HG03280 (cell line): ENCODE results near the gene RBM10.

Source experiments
- ATAC-seq: cut with Tn5 transposase; IDR thresholded peaks from one replicate; pipeline ENCODE4 v1.9.1; 2021; ENCODE audit warnings: mild to moderate bottlenecking, moderate library complexity; ENCODE audit not compliant: unreplicated experiment

The RBM10 gene

DNA sequence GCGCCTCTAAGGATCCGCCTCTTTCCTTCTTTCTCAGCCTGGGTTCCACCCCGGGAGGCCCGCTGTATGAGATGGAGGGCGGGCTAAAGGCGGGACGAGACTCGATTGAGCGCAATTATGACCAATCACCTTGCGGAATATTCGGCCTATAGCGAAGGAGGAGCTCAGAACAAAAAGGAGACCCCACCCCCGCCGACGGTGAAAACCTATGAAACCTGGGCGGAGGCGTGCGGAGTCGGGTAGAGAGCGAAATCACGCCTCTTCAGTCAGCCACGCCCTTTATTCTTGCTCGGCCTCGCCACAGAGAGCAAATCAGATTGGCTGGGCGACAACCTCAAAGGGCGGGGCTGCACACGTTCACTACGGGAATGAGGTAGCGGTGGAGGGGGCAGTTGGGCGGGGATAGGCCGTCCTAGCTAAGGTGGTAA lies 72.8 kb downstream of the RBM10 start:
- peak; percentile 83 for ATAC-seq

DNA sequence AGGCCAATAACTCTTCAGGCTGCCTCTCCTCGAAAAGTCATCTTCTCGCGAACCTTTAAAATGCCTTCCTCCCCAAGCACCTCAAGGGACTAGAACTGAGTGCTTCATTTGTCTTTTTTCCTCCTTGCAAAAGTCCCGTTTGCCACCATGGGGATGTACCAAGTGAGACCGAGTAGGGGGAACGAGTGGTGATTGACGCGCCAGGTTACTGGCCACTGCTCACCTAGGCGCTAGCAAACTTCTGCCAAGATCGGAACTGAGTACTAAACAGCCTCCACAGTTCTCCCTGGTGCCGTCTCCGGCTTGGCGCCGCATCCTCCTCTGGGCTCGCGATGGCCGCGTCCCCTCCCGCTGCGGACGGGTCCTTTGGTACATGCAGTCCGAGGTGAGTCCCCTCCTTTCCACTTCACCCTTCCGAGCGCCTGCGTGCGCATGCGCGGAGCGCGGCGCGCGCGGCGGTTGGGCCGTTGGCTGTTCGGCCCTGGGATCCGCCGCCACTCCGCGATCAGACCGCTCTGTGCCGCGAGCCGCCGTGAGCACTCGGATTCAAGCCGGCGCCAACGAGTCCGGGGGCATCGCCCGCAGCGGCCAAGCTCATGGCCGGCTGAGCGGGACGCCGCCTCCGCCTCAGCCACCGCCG lies 73.4 kb downstream of the RBM10 start, which contains the start of gene CDK16:
CDK16 (plus strand) TSS at position 402 of the 640 bp plus-strand sequence. CDS start 4,877 bp downstream, outside the sequence.
- ATAC-seq, result peak; percentile 46

DNA sequence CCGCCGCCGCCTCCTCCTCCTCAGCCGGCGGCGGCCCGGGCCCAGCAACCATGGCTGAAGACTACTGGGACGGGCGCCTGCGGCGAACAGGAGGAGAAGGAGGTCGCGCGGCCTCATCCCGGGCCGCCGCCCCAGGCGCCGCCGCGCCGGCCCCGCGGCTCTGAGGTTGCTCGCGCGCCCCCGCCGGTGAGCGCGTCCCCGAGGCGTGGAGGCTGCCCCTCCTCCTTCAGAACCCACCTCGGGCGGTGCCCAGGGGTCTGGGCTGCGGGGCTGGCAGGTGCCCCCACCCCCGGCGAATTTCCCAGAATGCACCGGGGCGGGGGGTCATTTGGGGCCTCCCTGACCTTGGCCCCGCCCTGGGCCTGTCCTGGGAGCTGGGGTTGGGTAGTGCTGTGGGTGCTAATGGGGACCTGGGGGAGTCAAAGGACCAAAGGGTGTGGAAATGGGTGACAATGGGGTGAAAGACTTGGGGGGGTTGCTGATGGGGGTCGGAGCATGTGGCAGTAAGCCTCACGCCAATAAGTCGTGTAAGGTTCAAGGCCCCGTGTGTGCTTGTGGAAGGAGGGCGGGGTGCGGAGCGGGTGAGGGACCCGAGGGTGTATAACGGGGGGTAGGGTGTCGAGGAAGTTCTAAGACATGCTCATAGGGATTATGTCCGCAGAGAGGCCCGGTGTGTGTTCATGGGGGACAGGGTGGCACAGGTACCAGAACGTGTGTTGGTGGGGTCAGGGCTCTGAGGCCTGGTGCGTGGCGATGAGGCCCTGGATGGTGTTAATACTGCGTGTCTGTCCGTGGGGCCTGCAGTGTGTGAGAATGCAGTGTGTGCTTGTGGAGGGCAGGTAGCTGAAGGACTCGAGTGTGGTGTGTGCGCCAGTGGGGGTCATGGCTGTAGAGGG lies 74.1 kb downstream of the RBM10 start:
- no peak for ATAC-seq

DNA sequence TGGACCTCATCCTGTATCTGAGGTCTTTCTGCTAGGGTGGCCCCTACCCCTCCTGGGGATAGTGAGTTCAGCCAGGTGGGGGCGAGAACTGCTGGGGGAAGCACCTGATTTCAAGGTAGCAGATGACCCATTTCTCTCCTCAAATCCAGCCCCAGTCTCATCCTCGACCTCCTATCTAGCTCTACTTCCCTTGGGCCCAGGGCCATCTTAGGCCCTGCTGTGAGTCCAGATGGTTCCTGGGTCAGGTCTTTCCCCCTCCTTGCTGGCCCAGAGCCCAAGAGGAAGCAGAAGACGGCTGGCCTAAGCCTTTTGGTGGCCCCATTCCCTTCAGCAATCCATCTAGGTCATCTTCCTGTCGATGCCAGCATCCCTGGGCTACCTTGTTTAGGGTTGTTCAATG lies 76.7 kb downstream of the RBM10 start:
- no peak for ATAC-seq

DNA sequence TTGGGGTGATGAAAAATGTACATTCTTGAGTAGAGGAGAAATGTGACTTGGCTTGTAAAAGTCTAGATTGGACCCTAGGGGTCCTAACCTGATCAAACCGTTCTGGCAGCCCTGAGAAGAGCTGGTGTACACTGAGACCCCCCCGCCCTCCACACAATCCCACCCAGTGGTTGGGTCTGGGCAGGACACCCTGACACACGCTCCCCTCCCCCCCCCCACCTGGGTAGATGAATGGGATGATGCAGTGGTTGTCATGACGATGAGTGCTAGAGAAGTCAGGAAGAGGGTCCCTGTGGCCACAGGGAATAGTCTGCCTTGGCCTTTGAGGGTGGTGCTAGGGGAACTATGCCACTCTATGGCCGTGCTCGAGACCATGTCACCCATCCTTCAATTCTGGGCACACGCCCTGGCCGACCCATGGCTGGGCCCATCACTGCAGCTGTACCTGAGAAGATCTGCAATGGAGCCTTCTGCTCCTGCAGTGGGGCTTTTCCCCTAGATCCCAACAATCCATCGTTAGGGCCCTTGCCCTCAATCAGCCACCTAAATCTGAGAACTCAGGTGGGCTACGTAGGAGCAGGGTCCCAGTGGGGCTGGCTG lies 77.8 kb downstream of the RBM10 start:
- ATAC-seq, result no peak

DNA sequence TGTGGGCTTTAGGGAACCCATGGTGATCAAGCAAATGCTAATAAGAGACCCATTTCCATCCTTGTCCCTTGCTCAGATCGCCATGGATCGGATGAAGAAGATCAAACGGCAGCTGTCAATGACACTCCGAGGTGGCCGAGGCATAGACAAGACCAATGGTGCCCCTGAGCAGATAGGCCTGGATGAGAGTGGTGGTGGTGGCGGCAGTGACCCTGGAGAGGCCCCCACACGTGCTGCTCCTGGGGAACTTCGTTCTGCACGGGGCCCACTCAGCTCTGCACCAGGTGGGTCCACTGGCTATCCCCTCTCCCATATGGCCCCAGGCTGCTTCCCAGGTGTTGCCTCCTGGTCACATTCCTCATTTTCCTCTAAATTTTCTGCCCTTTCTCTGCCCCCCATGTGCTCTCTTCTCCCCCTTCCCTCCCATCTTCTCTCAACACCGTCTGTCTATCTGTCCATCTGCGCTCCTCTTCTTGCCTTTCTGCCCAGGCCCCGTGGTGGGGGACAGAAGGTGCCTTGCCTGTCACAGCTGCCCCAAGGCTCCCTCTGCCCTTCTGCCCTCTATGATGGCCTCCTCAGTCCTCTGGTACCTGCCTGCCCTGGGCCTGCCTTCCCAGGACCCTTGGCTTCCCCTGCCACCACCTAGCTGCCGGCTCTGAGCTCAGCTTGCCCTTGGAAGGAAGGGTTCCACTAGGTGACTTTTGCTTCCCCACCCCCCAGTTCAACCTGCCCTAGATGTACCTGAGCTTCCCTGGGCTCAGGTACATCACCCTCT lies 78.6 kb downstream of the RBM10 start:
- ATAC-seq, result no peak

DNA sequence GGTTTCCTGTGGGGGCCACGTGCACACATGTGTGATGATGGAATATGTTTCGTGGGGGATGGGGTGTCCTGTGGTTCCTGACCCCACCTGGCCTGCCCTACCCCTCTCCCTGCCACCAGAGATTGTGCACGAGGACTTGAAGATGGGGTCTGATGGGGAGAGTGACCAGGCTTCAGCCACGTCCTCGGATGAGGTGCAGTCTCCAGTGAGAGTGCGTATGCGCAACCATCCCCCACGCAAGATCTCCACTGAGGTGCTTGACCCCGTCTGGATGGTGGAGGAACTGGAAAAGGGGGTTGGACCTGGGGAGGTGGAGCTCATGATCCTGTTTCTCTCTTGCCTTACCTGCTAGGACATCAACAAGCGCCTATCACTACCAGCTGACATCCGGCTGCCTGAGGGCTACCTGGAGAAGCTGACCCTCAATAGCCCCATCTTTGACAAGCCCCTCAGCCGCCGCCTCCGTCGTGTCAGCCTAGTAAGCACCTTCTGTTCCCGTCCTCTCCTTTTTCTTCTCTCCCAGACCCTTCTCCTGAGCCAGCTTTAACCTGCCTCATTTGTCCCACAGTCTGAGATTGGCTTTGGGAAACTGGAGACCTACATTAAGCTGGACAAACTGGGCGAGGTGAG lies 79.4 kb downstream of the RBM10 start:
- no peak for ATAC-seq

DNA sequence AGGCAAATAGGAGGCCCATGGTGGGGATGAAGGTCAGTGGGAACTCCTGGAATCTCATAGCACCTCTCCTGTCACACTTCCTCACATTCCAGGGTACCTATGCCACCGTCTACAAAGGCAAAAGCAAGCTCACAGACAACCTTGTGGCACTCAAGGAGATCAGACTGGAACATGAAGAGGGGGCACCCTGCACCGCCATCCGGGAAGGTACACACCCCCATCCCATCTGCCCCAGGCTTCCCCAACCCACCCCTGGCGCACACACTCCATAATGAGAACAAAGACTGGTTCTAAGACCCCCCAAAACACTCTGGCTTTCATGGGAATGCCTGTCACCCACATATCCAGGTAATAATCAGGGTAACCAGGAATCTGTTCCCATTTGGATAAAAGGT lies 79.9 kb downstream of the RBM10 start:
- no peak for ATAC-seq

DNA sequence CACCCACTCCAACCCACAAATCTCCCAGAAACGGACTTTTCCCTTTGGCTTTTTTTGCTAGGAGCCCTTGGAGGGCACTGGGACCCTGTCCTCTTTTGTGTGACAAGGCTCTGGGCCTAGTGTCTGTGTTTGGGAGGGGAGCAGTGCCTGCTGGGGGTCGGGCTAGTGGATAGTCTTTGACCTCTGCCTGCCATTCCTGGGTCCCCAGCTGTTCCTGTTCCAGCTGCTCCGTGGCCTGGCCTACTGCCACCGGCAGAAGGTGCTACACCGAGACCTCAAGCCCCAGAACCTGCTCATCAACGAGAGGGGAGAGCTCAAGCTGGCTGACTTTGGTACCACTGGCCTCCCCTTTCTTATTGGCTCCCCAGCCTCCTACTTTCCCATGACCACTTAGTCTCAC lies 81.0 kb downstream of the RBM10 start:
- no peak for ATAC-seq

DNA sequence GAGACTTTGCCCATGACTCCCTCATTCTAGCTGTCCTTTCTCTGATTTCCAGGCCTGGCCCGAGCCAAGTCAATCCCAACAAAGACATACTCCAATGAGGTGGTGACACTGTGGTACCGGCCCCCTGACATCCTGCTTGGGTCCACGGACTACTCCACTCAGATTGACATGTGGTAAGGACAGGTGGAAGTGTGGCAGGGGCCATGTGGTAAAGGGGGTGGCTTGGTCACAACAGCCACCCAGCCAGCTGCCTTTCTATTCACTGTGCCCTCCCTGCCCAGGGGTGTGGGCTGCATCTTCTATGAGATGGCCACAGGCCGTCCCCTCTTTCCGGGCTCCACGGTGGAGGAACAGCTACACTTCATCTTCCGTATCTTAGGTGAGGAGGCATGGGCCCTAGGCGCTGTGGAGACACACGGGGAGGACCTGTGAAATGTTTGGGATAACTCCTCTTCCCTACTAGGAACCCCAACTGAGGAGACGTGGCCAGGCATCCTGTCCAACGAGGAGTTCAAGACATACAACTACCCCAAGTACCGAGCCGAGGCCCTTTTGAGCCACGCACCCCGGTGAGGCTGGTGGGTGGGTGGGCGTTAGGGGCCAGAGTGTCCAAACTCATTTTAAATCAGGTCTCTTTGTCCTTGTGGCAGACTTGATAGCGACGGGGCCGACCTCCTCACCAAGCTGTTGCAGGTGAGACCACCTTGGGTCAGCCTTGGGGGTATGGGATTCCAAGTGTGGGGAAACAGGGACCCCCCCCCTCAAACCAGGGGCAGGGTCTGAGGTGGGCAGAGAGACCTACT lies 81.7 kb downstream of the RBM10 start:
- ATAC-seq, result no peak

DNA sequence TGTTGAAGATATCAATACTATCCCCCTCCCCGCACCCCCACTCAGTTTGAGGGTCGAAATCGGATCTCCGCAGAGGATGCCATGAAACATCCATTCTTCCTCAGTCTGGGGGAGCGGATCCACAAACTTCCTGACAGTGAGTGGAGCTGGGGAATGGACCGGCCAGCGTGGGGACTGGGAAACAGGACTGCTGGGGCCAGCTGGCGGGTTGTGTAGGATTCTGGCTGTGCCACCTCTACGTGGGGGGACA lies 82.2 kb downstream of the RBM10 start:
- ATAC-seq, result no peak

DNA sequence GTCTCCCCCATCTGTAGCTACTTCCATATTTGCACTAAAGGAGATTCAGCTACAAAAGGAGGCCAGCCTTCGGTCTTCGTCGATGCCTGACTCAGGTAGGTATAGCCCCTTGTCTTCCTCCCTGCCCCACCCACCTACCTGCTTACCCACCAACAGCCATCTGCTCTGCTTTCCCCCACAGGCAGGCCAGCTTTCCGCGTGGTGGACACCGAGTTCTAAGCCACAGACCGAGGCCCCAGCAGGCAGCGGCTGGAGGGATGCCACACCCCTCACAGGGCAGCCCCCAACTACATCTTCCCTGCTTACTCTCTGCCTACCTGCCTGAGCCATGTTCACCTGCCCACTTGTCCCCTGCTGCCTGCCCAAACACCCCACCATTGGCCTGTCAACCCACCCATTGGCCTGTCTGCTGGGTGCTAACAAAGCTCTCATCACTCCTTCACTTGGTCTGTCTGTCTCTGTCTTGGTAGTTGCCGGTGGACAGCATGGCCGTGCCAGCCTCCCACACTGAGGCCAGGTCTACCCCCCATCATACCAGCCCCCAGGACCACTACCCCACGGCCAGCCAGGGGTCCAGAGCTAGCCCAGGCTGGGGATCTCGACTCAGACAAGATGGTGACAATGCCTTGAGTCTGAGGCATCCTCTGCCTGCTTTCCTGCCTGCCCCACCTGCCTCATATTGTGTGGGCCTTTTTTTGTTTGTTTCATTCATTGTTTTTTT lies 83.7 kb downstream of the RBM10 start:
- ATAC-seq, result no peak

DNA sequence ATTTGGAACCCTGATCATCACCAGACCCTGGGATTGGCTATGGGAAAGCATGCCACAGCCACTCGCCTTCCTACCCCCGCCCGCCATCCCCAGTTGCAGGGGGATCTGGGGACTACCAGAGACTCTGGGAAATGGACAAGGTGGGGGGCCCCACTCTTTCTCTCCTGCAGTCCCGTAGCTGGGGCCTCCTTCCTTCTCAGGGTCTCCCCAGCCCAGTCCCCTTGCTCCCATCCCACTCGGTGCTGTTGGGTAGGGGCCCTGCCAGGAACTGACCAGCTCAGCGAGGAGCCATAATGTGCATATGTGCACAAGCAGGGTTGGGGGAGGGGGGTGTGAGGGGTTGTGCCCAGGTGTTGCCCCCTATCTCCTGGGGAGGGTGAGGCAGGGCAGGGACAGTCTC lies 84.4 kb downstream of the RBM10 start:
- no peak for ATAC-seq

DNA sequence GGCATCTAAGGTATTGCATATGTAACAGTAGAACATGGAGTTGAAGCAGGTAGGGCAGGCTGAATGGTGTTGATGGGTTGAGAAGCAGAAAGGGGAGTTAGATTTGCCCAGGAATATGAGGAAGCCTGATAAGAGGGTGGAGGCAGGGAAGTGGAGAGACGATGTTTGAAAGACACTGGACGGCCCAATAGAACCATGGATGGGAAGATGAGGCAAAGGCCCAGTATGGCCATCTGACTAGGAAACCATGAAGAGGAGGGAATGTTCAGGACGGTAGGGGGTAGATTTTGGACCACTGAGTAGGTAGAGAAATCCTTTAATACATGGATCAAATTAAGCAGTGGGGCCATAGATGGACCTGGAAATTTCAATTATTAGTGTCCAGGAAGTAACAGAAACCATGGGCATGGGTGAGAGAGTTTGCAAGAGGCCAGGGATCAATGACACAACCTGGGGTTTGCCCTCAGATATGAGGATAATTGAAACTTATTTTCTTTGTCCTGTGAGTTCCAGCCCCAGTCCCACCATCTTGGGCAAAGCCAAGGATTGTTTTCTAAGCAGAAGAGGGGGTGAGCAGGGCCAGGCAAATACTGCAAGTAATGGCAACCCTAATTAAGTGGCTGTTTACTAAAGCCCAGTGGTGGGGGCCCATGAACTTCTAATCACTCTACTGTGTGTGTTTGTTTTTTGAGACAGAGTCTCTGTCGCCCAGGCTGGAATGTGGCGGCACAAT lies 85.3 kb downstream of the RBM10 start:
- ATAC-seq, result no peak

DNA sequence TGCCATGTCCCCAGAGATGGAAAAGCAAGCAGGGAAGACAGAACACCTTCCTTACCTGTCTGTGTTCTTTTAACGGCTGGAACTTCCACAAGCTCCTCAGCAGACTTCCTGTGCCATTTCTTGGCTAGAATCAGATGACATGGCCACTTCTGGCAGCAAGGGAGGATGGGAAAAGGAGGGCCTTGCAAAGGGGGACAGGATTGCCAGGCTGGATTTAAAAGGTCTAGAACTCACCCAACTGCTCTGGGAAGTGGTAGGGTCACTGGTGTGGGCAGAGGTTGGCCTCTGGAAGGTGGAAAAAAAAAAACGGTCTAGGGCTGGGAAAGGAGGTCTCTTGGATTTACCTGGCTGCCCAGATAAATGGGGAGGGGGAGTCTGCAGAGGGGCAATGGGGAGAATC lies 86.1 kb downstream of the RBM10 start:
- ATAC-seq, result no peak

DNA sequence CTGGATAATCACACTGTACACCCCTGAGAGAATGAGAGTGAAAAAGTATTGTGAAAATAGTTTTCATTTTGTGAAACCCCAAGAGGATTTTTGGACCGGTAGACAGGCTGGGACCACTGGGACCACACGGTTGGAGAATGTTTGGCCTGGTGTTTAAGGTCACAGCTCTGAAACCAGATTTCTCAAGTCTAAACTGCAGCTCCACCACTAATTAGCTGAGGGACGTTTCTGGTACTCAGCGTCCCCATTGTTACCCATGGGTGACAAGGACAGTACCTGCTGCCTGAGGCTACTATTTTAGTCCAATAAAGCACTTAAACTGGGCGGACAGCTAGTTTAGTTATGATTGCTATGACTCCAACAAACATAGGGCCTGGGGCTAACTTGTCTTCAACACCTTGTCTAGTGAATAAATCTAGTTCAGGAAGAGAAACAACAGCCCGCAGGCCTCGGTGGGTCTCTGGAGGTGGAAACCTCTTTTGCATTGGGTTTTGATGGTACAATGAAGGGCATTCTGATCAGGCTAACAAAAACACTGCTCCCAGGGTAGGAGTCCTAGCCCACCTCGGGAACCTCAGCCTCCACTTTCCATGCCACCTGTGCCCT lies 87.3 kb downstream of the RBM10 start:
- ATAC-seq, result no peak

DNA sequence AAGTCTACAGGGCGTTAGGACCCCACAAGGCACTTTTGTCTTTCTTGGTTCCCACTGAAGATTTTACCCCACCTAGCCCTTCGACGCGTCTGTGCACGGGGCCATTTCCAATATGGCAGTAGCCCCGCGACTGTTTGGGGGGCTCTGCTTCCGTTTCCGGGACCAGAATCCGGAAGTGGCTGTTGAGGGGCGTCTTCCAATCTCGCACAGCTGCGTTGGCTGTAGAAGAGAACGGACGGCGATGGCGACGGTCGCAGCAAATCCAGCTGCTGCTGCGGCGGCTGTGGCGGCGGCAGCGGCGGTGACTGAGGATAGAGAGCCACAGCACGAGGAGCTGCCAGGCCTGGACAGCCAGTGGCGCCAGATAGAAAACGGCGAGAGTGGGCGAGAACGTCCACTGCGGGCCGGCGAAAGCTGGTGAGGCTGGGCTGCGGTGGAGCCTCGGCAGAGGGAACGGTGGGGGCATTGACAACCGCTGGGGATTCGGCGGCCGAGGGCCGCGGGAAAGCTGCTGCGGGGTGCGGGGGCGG lies 87.8 kb downstream of the RBM10 start, which contains the start of gene USP11:
USP11 (plus strand) TSS at position 207 of the 530 bp plus-strand sequence; CDS start at position 242, 35 bp downstream.
- ATAC-seq, result peak; percentile 20
